Measurements from ENCODE around the gene KLHL3. TPM values are rescaled to one million over a fixed set of nuclear protein-coding genes. Genes with fewer than 3 reads are reported as not detected.

The KLHL3 gene
- total RNA-seq, 1 experiment from 2014 or later = 2.9 TPM

DNA sequence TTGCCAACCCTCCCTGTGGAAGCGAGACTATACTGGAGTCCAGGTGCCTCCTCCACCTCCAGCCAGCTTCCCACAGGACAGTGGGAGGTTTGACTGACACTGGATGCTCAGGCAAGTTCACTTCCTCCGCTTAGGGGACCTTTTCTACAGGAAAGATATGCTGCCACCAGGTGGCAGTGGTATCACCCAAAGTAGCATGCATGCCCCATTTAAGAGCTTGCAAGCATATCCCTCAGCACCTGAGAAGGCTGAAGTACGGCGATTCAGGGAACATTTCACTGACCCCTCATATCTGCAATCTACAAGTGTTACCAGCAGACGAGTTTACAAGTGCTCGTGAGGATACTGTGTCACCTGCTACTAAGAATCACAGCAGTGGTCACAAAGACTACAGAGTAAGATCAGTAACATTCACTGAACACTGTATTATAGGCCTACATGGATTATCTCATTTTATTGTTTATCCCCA, 75.5 kb downstream of the KLHL3 start:
- POLR2A ChIA-PET (ENCODE audit: unreplicated experiment) = no interaction called here
- ATAC-seq = peak; percentile 98
- CTCF ChIA-PET = interaction anchor here (0.5 to 1.7 kb wide), 12 partner anchors 19 to 340 kb away, joined by 3 to 16 read pairs (median 5); partner anchors contain the start of gene KLHL3
- Histone ChIP-seq H3F3A (ENCODE audit: low read length, unreplicated experiment) (no peaks in the 10 kb centered on the region), H4K20me1 (ENCODE audit: low read length) (no peaks in the 10 kb centered on the region), H3K9me2 (replicated peaks; ENCODE audit: low read length) (no peaks in the 10 kb centered on the region), H3K9ac (ENCODE audit: low read length) (no peak overlapping the region), H3K4me3 (ENCODE audit: low read length) (no peak overlapping the region), H3K36me3 (ENCODE audit: low read depth, low read length) (no peaks in the 10 kb centered on the region), H3K79me2 (ENCODE audit: low read length) (no peaks in the 10 kb centered on the region), H3K4me1 (ENCODE audit: insufficient read depth, low read length) (no peaks in the 10 kb centered on the region), H3K9me3 (ENCODE audit: low read length) (no peaks in the 10 kb centered on the region), H3K4me2 (ENCODE audit: low read length) (0 out of 2 replicates have a peak overlapping the region, but pooled peaks have one; percentile 41), H3K27me3 (ENCODE audit: low read length) (no peaks in the 10 kb centered on the region), H3K27ac (ENCODE audit: low read length) (no peak overlapping the region), H2AFZ (ENCODE audit: low read length) (peak overlapping the region; percentile 70)
- TF ChIP-seq EZH2phosphoT487 (IDR thresholded peaks at IDR 0.05; ENCODE audit: borderline replicate concordance, low read length) = no peak
- TF ChIP-seq, protein P1, sequence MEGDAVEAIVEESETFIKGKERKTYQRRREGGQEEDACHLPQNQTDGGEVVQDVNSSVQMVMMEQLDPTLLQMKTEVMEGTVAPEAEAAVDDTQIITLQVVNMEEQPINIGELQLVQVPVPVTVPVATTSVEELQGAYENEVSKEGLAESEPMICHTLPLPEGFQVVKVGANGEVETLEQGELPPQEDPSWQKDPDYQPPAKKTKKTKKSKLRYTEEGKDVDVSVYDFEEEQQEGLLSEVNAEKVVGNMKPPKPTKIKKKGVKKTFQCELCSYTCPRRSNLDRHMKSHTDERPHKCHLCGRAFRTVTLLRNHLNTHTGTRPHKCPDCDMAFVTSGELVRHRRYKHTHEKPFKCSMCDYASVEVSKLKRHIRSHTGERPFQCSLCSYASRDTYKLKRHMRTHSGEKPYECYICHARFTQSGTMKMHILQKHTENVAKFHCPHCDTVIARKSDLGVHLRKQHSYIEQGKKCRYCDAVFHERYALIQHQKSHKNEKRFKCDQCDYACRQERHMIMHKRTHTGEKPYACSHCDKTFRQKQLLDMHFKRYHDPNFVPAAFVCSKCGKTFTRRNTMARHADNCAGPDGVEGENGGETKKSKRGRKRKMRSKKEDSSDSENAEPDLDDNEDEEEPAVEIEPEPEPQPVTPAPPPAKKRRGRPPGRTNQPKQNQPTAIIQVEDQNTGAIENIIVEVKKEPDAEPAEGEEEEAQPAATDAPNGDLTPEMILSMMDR (conservative IDR thresholded peaks at IDR 0.05; ENCODE audit: low read depth, low read length) = peak; percentile 77
- DNase-seq = peak; percentile 79
- BruUV-seq (replicated peaks) = no TSS peak
- intact Hi-C loops (cut with micrococcal nuclease) = loop anchor here (1.0 kb wide), 3 partner anchors 31 to 83 kb away; partner anchors contain the start of gene KLHL3

DNA sequence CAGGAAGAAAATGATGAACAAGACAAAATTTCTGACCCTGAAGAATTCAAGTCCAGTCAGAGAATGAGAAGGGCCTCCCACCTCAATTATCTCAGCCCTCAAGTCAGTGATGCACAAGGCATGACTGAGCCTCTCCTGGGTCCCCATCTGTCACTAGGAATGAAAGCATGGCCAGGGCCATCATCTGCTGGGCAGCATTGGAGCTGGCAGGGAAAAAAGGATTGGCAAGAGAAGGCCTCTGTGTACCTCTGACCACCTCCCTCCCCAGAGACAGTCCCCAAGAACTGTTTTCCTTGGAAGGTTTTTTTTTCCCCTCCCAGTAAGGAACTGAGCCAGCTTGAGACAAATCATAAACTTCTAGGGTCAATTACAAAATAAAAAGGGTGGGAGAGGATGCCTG, 76.7 kb downstream of the KLHL3 start:
- H3F3A ChIP-seq (ENCODE audit: low read length, unreplicated experiment) = no peaks in the 10 kb centered on the region
- no TSS peak for BruUV-seq (replicated peaks)

DNA sequence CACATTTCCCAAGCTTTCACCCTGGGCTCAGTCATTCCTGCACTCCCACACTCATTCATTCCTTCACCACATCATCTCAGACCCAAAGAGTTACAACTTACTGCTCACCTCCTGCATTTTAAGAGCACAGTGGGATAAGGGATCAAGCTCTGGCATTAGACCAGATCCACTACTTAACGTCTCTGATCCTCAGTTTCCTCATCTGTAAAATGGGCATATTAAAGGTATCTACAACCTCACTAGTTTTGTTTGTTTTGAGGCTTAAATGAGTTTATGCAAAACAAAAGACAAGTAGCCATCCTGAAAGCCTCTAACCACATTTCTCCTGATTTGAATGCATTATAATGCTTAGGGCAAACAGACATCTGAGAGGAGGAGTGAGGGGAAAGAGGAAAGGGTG, 77.6 kb downstream of the KLHL3 start:
- ATAC-seq (no peak), DNase-seq (no peak)
- no peak overlapping the region for H3K9ac ChIP-seq (ENCODE audit: low read length)
- H3K27me3 ChIP-seq (ENCODE audit: low read length) = no peaks in the 10 kb centered on the region
- TF ChIP-seq, protein P1 (conservative IDR thresholded peaks at IDR 0.05; ENCODE audit: low read depth, low read length) = no peak
- TF ChIP-seq EZH2 (IDR thresholded peaks at IDR 0.05; ENCODE audit: low read length, unreplicated experiment) = no peak
- TF ChIP-seq EZH2phosphoT487 (IDR thresholded peaks at IDR 0.05; ENCODE audit: borderline replicate concordance, low read length) = no peak
- H3K36me3 ChIP-seq (ENCODE audit: low read depth, low read length) = no peaks in the 10 kb centered on the region
- no peaks in the 10 kb centered on the region for H4K20me1 ChIP-seq (ENCODE audit: low read length)
- ChIA-PET POLR2A (ENCODE audit: unreplicated experiment) (no interaction called here), CTCF (no interaction called here)
- no peak overlapping the region for H3K4me3 ChIP-seq (ENCODE audit: low read length)
- H3K79me2 ChIP-seq (ENCODE audit: low read length) = no peaks in the 10 kb centered on the region
- H3F3A ChIP-seq (ENCODE audit: low read length, unreplicated experiment) = no peaks in the 10 kb centered on the region
- no peaks in the 10 kb centered on the region for H3K9me3 ChIP-seq (ENCODE audit: low read length)
- H3K4me1 ChIP-seq (ENCODE audit: insufficient read depth, low read length) = no peaks in the 10 kb centered on the region
- intact Hi-C loops (cut with micrococcal nuclease) = no loop called here
- no peak overlapping the region for H3K27ac ChIP-seq (ENCODE audit: low read length)
- H3K4me2 ChIP-seq (ENCODE audit: low read length) = no peak overlapping the region
- H2AFZ ChIP-seq (ENCODE audit: low read length) = no peak overlapping the region
- no TSS peak for BruUV-seq (replicated peaks)
- H3K9me2 ChIP-seq (replicated peaks; ENCODE audit: low read length) = no peaks in the 10 kb centered on the region

More for the DNA sequence above, 76.7 kb downstream of the KLHL3 start:
- Histone ChIP-seq H3K9ac (ENCODE audit: low read length) (no peak overlapping the region), H2AFZ (ENCODE audit: low read length) (no peak overlapping the region), H3K27me3 (ENCODE audit: low read length) (no peaks in the 10 kb centered on the region), H3K79me2 (ENCODE audit: low read length) (no peaks in the 10 kb centered on the region), H3K4me2 (ENCODE audit: low read length) (no peak overlapping the region), H3K36me3 (ENCODE audit: low read depth, low read length) (no peaks in the 10 kb centered on the region), H3K9me2 (replicated peaks; ENCODE audit: low read length) (no peaks in the 10 kb centered on the region), H3K9me3 (ENCODE audit: low read length) (no peaks in the 10 kb centered on the region), H3K4me3 (ENCODE audit: low read length) (no peak overlapping the region), H3K27ac (ENCODE audit: low read length) (no peak overlapping the region), H4K20me1 (ENCODE audit: low read length) (no peaks in the 10 kb centered on the region), H3K4me1 (ENCODE audit: insufficient read depth, low read length) (no peaks in the 10 kb centered on the region)
- POLR2A ChIA-PET (ENCODE audit: unreplicated experiment) = no interaction called here
- CTCF ChIA-PET = no interaction called here
- ATAC-seq (no peak), DNase-seq (no peak)
- TF ChIP-seq EZH2 (IDR thresholded peaks at IDR 0.05; ENCODE audit: low read length, unreplicated experiment) (no peak), EZH2phosphoT487 (IDR thresholded peaks at IDR 0.05; ENCODE audit: borderline replicate concordance, low read length) (no peak)
- TF ChIP-seq, protein P1 (conservative IDR thresholded peaks at IDR 0.05; ENCODE audit: low read depth, low read length) = no peak
- intact Hi-C loops (cut with micrococcal nuclease) = no loop called here

Data from PC-3 (cell line).